Measurements from ENCODE around the gene COL4A6.

Gene COL4A6

GRCh38 chrX:108270280-108270679 is 167.9 kb downstream of the COL4A6 start:
- Histone ChIP-seq H3K9ac (ENCODE audit: insufficient read length, low read depth) (no peak overlapping the region), H3K4me1 (ENCODE audit: insufficient read depth, insufficient read length) (no peaks in the 10 kb centered on the region), H3K36me3 (ENCODE audit: insufficient read depth, insufficient read length, low read length) (no peaks in the 10 kb centered on the region), H3K27me3 (ENCODE audit: insufficient read depth, insufficient read length) (no peaks in the 10 kb centered on the region), H3K9me3 (ENCODE audit: insufficient read depth, low read length) (no peaks in the 10 kb centered on the region), H3K4me3 (ENCODE audit: insufficient read length, low read depth) (no peak overlapping the region)
- TF ChIP-seq YY1 (IDR thresholded peaks at IDR 0.05; ENCODE audit: insufficient read depth, insufficient read length) = no peak
- no peak for TF ChIP-seq ZNF274 (IDR thresholded peaks at IDR 0.05; ENCODE audit: low read depth, low read length)
- TF ChIP-seq SUZ12 (IDR thresholded peaks at IDR 0.05; ENCODE audit: extremely low read depth, insufficient read depth, insufficient read length) = no peak
- no peak for DNase-seq (ENCODE audit: low read depth, low spot score)

- no peak overlapping the region for H3K9ac ChIP-seq (ENCODE audit: insufficient read length, low read depth)
- H3K9me3 ChIP-seq (ENCODE audit: insufficient read depth, low read length) = no peaks in the 10 kb centered on the region
- TF ChIP-seq YY1 (IDR thresholded peaks at IDR 0.05; ENCODE audit: insufficient read depth, insufficient read length) = no peak
- TF ChIP-seq SUZ12 (IDR thresholded peaks at IDR 0.05; ENCODE audit: extremely low read depth, insufficient read depth, insufficient read length) = no peak
- TF ChIP-seq ZNF274 (IDR thresholded peaks at IDR 0.05; ENCODE audit: low read depth, low read length) = no peak
- no peak overlapping the region for H3K4me3 ChIP-seq (ENCODE audit: insufficient read length, low read depth)
- H3K4me1 ChIP-seq (ENCODE audit: insufficient read depth, insufficient read length) = no peaks in the 10 kb centered on the region
- DNase-seq (ENCODE audit: low read depth, low spot score) = no peak
- no peaks in the 10 kb centered on the region for H3K36me3 ChIP-seq (ENCODE audit: insufficient read depth, insufficient read length, low read length)
- H3K27me3 ChIP-seq (ENCODE audit: insufficient read depth, insufficient read length) = no peaks in the 10 kb centered on the region
Observed at GRCh38 chrX:108268434-108269080, 169.7 kb downstream of the COL4A6 start.

- Histone ChIP-seq H3K4me1 (ENCODE audit: insufficient read depth, insufficient read length) (no peaks in the 10 kb centered on the region), H3K9ac (ENCODE audit: insufficient read length, low read depth) (no peak overlapping the region), H3K4me3 (ENCODE audit: insufficient read length, low read depth) (no peak overlapping the region), H3K9me3 (ENCODE audit: insufficient read depth, low read length) (no peaks in the 10 kb centered on the region), H3K36me3 (ENCODE audit: insufficient read depth, insufficient read length, low read length) (no peaks in the 10 kb centered on the region), H3K27me3 (ENCODE audit: insufficient read depth, insufficient read length) (no peaks in the 10 kb centered on the region)
- no peak for DNase-seq (ENCODE audit: low read depth, low spot score)
- TF ChIP-seq YY1 (IDR thresholded peaks at IDR 0.05; ENCODE audit: insufficient read depth, insufficient read length) (no peak), ZNF274 (IDR thresholded peaks at IDR 0.05; ENCODE audit: low read depth, low read length) (no peak), SUZ12 (IDR thresholded peaks at IDR 0.05; ENCODE audit: extremely low read depth, insufficient read depth, insufficient read length) (no peak)
Observed at GRCh38 chrX:108267557-108267956, 170.7 kb downstream of the COL4A6 start.

- H3K4me1 ChIP-seq (ENCODE audit: insufficient read depth, insufficient read length) = no peaks in the 10 kb centered on the region
- no peak overlapping the region for H3K4me3 ChIP-seq (ENCODE audit: insufficient read length, low read depth)
- DNase-seq (ENCODE audit: low read depth, low spot score) = no peak
- H3K36me3 ChIP-seq (ENCODE audit: insufficient read depth, insufficient read length, low read length) = no peaks in the 10 kb centered on the region
- no peak overlapping the region for H3K9ac ChIP-seq (ENCODE audit: insufficient read length, low read depth)
- H3K9me3 ChIP-seq (ENCODE audit: insufficient read depth, low read length) = no peaks in the 10 kb centered on the region
- H3K27me3 ChIP-seq (ENCODE audit: insufficient read depth, insufficient read length) = no peaks in the 10 kb centered on the region
- TF ChIP-seq ZNF274 (IDR thresholded peaks at IDR 0.05; ENCODE audit: low read depth, low read length) (no peak), YY1 (IDR thresholded peaks at IDR 0.05; ENCODE audit: insufficient read depth, insufficient read length) (no peak), SUZ12 (IDR thresholded peaks at IDR 0.05; ENCODE audit: extremely low read depth, insufficient read depth, insufficient read length) (no peak)
Observed at GRCh38 chrX:108264376-108264775, 173.8 kb downstream of the COL4A6 start.

- Histone ChIP-seq H3K4me3 (ENCODE audit: insufficient read length, low read depth) (no peak overlapping the region), H3K36me3 (ENCODE audit: insufficient read depth, insufficient read length, low read length) (no peaks in the 10 kb centered on the region), H3K9ac (ENCODE audit: insufficient read length, low read depth) (no peak overlapping the region), H3K4me1 (ENCODE audit: insufficient read depth, insufficient read length) (no peaks in the 10 kb centered on the region), H3K27me3 (ENCODE audit: insufficient read depth, insufficient read length) (no peaks in the 10 kb centered on the region), H3K9me3 (ENCODE audit: insufficient read depth, low read length) (no peaks in the 10 kb centered on the region)
- DNase-seq (ENCODE audit: low read depth, low spot score) = no peak
- no peak for TF ChIP-seq ZNF274 (IDR thresholded peaks at IDR 0.05; ENCODE audit: low read depth, low read length)
- no peak for TF ChIP-seq SUZ12 (IDR thresholded peaks at IDR 0.05; ENCODE audit: extremely low read depth, insufficient read depth, insufficient read length)
- TF ChIP-seq YY1 (IDR thresholded peaks at IDR 0.05; ENCODE audit: insufficient read depth, insufficient read length) = no peak
Observed at GRCh38 chrX:108261549-108262203, 176.5 kb downstream of the COL4A6 start.

GRCh38 chrX:108257556-108257955 is 180.7 kb downstream of the COL4A6 start:
- no peaks in the 10 kb centered on the region; the same call in 1 of the 2 replicates for H3K9me3 ChIP-seq (ENCODE audit: insufficient read depth, low read length)
- no peak overlapping the region for H3K4me3 ChIP-seq (ENCODE audit: insufficient read length, low read depth)
- H3K4me1 ChIP-seq (ENCODE audit: insufficient read depth, insufficient read length) = no peaks in the 10 kb centered on the region
- no peaks in the 10 kb centered on the region for H3K27me3 ChIP-seq (ENCODE audit: insufficient read depth, insufficient read length)
- H3K36me3 ChIP-seq (ENCODE audit: insufficient read depth, insufficient read length, low read length) = no peaks in the 10 kb centered on the region
- TF ChIP-seq SUZ12 (IDR thresholded peaks at IDR 0.05; ENCODE audit: extremely low read depth, insufficient read depth, insufficient read length) = no peak
- no peak for TF ChIP-seq YY1 (IDR thresholded peaks at IDR 0.05; ENCODE audit: insufficient read depth, insufficient read length)
- no peak for TF ChIP-seq ZNF274 (IDR thresholded peaks at IDR 0.05; ENCODE audit: low read depth, low read length)
- no peak overlapping the region for H3K9ac ChIP-seq (ENCODE audit: insufficient read length, low read depth)
- no peak for DNase-seq (ENCODE audit: low read depth, low spot score)

GRCh38 chrX:108254636-108255035 is 183.6 kb downstream of the COL4A6 start:
- H3K27me3 ChIP-seq (ENCODE audit: insufficient read depth, insufficient read length) = no peaks in the 10 kb centered on the region
- no peaks in the 10 kb centered on the region for H3K36me3 ChIP-seq (ENCODE audit: insufficient read depth, insufficient read length, low read length)
- H3K9me3 ChIP-seq (ENCODE audit: insufficient read depth, low read length) = no peaks in the 10 kb centered on the region; the same call in 1 of the 2 replicates
- no peak for DNase-seq (ENCODE audit: low read depth, low spot score)
- no peak overlapping the region for H3K4me3 ChIP-seq (ENCODE audit: insufficient read length, low read depth)
- H3K4me1 ChIP-seq (ENCODE audit: insufficient read depth, insufficient read length) = no peaks in the 10 kb centered on the region
- no peak overlapping the region for H3K9ac ChIP-seq (ENCODE audit: insufficient read length, low read depth)
- no peak for TF ChIP-seq ZNF274 (IDR thresholded peaks at IDR 0.05; ENCODE audit: low read depth, low read length)
- no peak for TF ChIP-seq YY1 (IDR thresholded peaks at IDR 0.05; ENCODE audit: insufficient read depth, insufficient read length)
- TF ChIP-seq SUZ12 (IDR thresholded peaks at IDR 0.05; ENCODE audit: extremely low read depth, insufficient read depth, insufficient read length) = no peak

Measured in NT2/D1 (cell line).